BLaER1 treated with 17β-estradiol and CSF1 and Interleukin-3, amounts not matched to agents 10 nM and 100 nM (cell line): ENCODE results near the gene PCDHGA11.
"Not testable (repeated sequence)": the region's sequence is repeated elsewhere in the genome, so short reads cannot be mapped to it uniquely, and the experiment has no call there.

Experiments
- H3K27ac ChIP-seq, 11 experiments: shearing (Covaris generic); formaldehyde crosslinking; 2 replicates each; pipeline ENCODE4 v1.8.1; 2022
- H3K27me3 ChIP-seq, 11 experiments: shearing (Covaris generic); formaldehyde crosslinking; 2 replicates each; pipeline ENCODE4 v1.8.1; 2022
- H3K36me3 ChIP-seq, 11 experiments: shearing (Covaris generic); formaldehyde crosslinking; 2 replicates each; pipeline ENCODE4 v1.8.1; 2022
- H3K4me1 ChIP-seq, 10 experiments: shearing (Covaris generic); formaldehyde crosslinking; 2 replicates each; pipeline ENCODE4 v1.8.1; 2022
- H3K4me2 ChIP-seq, 11 experiments: shearing (Covaris generic); formaldehyde crosslinking; 2 replicates each; pipeline ENCODE4 v1.8.1; 2022
- H3K4me3 ChIP-seq, 10 experiments: shearing (Covaris generic); formaldehyde crosslinking; 2 replicates each; pipeline ENCODE4 v1.8.1; 2022
- H3K9ac ChIP-seq, 11 experiments: shearing (Covaris generic); formaldehyde crosslinking; 2 replicates each; pipeline ENCODE4 v1.8.1; 2022
- H3K9me3 ChIP-seq, 11 experiments: shearing (Covaris generic); formaldehyde crosslinking; replicated peaks in 1 of 11; 2 replicates each; pipeline ENCODE4 v1.8.1; 2022
- H4K20me1 ChIP-seq, 11 experiments: shearing (Covaris generic); formaldehyde crosslinking; 2 replicates each; pipeline ENCODE4 v1.8.1; 2022
- Cebpa-rat ChIP-seq, 11 experiments: shearing (Covaris generic); IDR thresholded peaks; 2 replicates each; pipeline ENCODE4 v1.8.1; 2022

The PCDHGA11 gene

DNA sequence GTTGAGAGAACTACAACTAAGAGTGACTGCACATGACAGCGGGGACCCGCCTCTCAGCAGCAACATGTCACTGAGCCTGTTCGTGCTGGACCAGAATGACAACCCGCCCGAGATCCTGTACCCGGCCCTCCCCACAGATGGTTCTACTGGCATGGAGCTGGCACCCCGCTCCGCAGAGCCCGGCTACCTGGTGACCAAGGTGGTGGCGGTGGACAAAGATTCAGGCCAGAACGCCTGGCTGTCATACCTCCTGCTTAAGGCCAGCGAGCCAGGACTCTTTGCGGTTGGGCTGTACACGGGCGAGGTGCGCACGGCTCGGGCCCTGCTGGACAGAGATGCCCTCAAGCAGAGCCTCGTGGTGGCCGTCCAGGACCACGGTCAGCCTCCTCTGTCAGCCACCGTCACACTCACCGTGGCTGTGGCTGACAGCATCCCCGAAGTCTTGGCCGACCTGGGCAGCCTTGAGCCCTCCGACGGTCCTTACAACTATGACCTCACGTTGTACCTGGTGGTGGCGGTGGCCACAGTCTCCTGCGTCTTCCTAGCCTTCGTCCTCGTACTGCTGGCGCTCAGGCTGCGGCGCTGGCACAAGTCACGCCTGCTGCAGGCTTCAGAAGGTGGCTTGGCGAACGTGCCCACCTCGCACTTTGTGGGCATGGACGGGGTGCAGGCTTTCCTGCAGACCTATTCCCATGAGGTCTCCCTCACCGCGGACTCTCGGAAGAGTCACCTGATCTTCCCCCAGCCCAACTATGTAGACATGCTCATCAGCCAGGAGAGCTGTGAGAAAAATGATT lies 36.2 kb upstream of the PCDHGA11 start:
- Histone ChIP-seq H4K20me1 (no peaks in the 10 kb centered on the region), H3K27ac (no peak overlapping the region)

DNA sequence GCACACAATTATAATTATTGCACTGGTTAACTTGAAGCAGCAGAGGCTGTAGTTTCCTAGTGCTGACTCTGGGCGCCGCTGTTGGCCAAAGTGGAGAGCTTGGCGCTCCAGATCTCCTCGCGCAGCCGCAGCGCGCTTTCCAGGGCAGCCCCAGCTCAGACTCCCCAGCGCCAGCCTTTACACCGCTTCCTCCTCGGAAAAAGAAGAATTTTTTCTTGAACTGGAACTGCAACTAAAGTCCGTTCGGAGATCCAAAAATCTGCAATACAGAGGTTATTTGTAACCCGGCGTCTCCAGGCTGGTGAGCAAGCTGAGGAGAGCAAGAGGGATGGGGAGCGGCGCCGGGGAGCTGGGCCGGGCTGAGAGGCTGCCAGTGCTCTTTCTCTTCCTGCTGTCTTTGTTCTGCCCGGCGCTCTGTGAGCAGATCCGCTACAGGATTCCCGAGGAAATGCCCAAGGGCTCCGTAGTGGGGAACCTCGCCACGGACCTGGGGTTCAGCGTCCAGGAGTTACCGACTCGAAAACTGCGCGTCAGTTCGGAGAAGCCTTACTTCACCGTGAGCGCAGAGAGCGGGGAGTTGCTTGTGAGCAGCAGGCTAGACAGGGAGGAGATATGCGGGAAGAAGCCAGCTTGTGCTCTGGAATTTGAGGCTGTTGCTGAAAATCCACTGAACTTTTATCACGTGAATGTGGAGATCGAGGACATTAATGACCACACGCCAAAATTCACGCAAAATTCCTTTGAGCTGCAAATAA lies 33.1 kb upstream of the PCDHGA11 start, which contains the start of gene PCDHGB4:
Gene PCDHGB4 (plus strand): TSS at position 142 of the 755 bp plus-strand sequence. CDS start 187 bp downstream, at position 329.
- H3K9ac ChIP-seq, H3K4me2 ChIP-seq, H3K4me3 ChIP-seq, H4K20me1 ChIP-seq, H3K27ac ChIP-seq, H3K27me3 ChIP-seq, H3K36me3 ChIP-seq: not testable (repeated sequence)
- peaks cover 0 to 14% (median 2%) of the 10 kb centered on the region in 10 experiments; a peak in 7 of 20 replicates for H3K4me1 ChIP-seq
- peaks cover 58 to 73% (median 66%) of the 10 kb centered on the region in 11 experiments for H3K9me3 ChIP-seq

More for the DNA sequence above, 36.2 kb upstream of the PCDHGA11 start:
- TF ChIP-seq Cebpa-rat (IDR thresholded peaks at IDR 0.05), result no peak
- Histone ChIP-seq H3K27me3 (no peaks in the 10 kb centered on the region), H3K9ac (no peak overlapping the region), H3K4me2 (no peak overlapping the region), H3K4me1 (peaks cover 0 to under 1% (median 0%) of the 10 kb centered on the region in 10 experiments; a peak in 2 of 20 replicates), H3K9me3 (peaks cover 60 to 86% (median 67%) of the 10 kb centered on the region in 11 experiments), H3K36me3 (peaks cover 0 to 4% (median 0%) of the 10 kb centered on the region in 11 experiments; a peak in 2 of 22 replicates), H3K4me3 (no peak overlapping the region)

DNA sequence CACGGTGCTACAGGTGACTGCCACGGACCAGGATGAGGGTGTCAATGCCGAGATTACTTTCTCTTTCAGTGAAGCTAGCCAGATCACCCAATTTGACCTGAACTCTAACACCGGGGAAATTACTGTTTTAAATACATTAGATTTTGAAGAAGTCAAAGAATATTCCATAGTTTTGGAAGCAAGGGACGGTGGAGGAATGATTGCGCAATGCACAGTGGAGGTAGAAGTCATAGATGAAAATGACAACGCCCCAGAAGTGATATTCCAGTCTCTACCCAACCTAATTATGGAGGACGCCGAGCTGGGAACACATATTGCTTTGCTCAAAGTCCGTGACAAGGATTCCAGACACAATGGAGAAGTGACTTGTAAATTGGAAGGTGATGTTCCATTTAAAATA lies 32.2 kb upstream of the PCDHGA11 start:
- Histone ChIP-seq H4K20me1 (no peaks in the 10 kb centered on the region), H3K4me3 (no peak overlapping the region), H3K9me3 (peaks cover 58 to 73% (median 66%) of the 10 kb centered on the region in 11 experiments), H3K27ac (no peak overlapping the region), H3K36me3 (peaks cover 0 to 5% (median 0%) of the 10 kb centered on the region in 11 experiments; a peak in 1 of 22 replicates), H3K4me1 (peaks cover 0 to 14% (median 2%) of the 10 kb centered on the region in 10 experiments; a peak in 7 of 20 replicates), H3K27me3 (no peaks in the 10 kb centered on the region; a peak in 1 of 22 replicates), H3K4me2 (no peak overlapping the region), H3K9ac (no peak overlapping the region)
- TF ChIP-seq Cebpa-rat (IDR thresholded peaks at IDR 0.05), result peak; percentile 55 to 97 (median 80); a peak in 19 of 22 replicates

GRCh38 chr5:141389153-141390042 lies 31.5 kb upstream of the PCDHGA11 start:
- Histone ChIP-seq H3K9ac (no peak overlapping the region), H3K27ac (peak overlapping the region in 1 of 11 experiments; percentile 44; a peak in 1 of 22 replicates), H3K27me3 (no peaks in the 10 kb centered on the region; a peak in 1 of 22 replicates), H3K4me1 (peaks cover 0 to 14% (median 2%) of the 10 kb centered on the region in 10 experiments; a peak in 7 of 20 replicates), H4K20me1 (no peaks in the 10 kb centered on the region), H3K36me3 (peaks cover 0 to 5% (median 0%) of the 10 kb centered on the region in 11 experiments; a peak in 1 of 22 replicates), H3K9me3 (peaks cover 58 to 73% (median 66%) of the 10 kb centered on the region in 11 experiments), H3K4me2 (peak overlapping the region in 3 of 11 experiments; percentile 29 to 46 (median 42); a peak in 6 of 22 replicates), H3K4me3 (no peak overlapping the region)
- TF ChIP-seq Cebpa-rat (IDR thresholded peaks at IDR 0.05), result no peak

GRCh38 chr5:141392429-141393198 lies 28.2 kb upstream of the PCDHGA11 start, which contains the start of gene PCDHGA8:
Gene PCDHGA8 (plus strand): TSS chr5:141392633. CDS start chr5:141392814, 181 bp downstream.
- peaks cover 0 to 14% (median 2%) of the 10 kb centered on the region in 10 experiments; a peak in 7 of 20 replicates for H3K4me1 ChIP-seq
- no peak for TF ChIP-seq Cebpa-rat (IDR thresholded peaks at IDR 0.05)
- no peak within 1 kb of the TSS for H3K4me2 ChIP-seq
- H3K36me3 ChIP-seq, result peaks cover 0 to 5% (median 0%) of the 10 kb centered on the region in 11 experiments; a peak in 1 of 22 replicates
- 0 out of 20 replicates have a peak within 1 kb of the TSS, but pooled peaks of 1 of the 10 experiments have one; percentile 8 for H3K4me3 ChIP-seq
- no peak within 1 kb of the TSS for H3K9ac ChIP-seq
- no peak within 1 kb of the TSS for H3K27ac ChIP-seq
- H3K27me3 ChIP-seq, result no peaks in the 10 kb centered on the region; a peak in 1 of 22 replicates
- H4K20me1 ChIP-seq, result no peaks in the 10 kb centered on the region
- H3K9me3 ChIP-seq, result peaks cover 57 to 75% (median 66%) of the 10 kb centered on the region in 11 experiments

DNA sequence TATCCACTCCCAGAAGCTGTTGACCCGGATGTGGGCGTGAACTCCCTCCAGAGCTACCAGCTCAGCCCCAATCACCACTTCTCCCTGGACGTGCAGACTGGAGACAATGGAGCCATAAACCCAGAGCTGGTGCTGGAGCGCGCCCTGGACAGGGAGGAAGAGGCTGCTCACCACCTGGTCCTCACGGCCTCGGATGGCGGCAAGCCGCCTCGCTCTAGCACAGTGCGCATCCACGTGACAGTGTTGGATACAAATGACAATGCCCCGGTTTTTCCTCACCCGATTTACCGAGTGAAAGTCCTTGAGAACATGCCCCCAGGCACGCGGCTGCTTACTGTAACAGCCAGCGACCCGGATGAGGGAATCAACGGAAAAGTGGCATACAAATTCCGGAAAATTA lies 27.6 kb upstream of the PCDHGA11 start:
- H3K9me3 ChIP-seq, result peaks cover 58 to 78% (median 66%) of the 10 kb centered on the region in 11 experiments
- peaks cover 0 to 14% (median 2%) of the 10 kb centered on the region in 10 experiments; a peak in 7 of 20 replicates for H3K4me1 ChIP-seq
- peaks cover 0 to 5% (median 0%) of the 10 kb centered on the region in 11 experiments; a peak in 1 of 22 replicates for H3K36me3 ChIP-seq
- H3K27me3 ChIP-seq, result no peaks in the 10 kb centered on the region; a peak in 1 of 22 replicates
- no peak for TF ChIP-seq Cebpa-rat (IDR thresholded peaks at IDR 0.05)
- H3K9ac ChIP-seq, result no peak overlapping the region
- H4K20me1 ChIP-seq, result no peaks in the 10 kb centered on the region
- no peak overlapping the region for H3K4me2 ChIP-seq
- 0 out of 20 replicates have a peak overlapping the region, but pooled peaks of 1 of the 10 experiments have one; percentile 8 for H3K4me3 ChIP-seq
- no peak overlapping the region for H3K27ac ChIP-seq

DNA sequence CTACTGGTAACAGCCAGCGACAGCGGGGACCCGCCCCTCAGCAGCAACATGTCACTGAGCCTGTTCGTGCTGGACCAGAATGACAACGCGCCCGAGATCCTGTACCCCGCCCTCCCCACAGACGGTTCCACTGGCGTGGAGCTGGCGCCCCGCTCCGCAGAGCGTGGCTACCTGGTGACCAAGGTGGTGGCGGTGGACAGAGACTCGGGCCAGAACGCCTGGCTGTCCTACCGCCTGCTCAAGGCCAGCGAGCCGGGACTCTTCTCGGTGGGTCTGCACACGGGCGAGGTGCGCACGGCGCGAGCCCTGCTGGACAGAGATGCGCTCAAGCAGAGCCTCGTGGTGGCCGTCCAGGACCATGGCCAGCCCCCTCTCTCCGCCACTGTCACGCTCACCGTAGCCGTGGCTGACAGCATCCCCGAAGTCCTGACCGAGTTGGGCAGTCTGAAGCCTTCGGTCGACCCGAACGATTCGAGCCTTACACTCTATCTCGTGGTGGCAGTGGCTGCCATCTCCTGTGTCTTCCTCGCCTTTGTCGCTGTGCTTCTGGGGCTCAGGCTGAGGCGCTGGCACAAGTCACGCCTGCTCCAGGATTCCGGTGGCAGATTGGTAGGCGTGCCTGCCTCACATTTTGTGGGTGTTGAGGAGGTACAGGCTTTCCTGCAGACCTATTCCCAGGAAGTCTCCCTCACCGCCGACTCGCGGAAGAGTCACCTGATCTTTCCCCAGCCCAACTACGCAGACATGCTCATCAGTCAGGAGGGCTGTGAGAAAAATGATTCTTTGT lies 26.3 kb upstream of the PCDHGA11 start:
- H3K36me3 ChIP-seq, H4K20me1 ChIP-seq, H3K4me2 ChIP-seq, H3K27ac ChIP-seq, H3K9ac ChIP-seq, H3K4me3 ChIP-seq, H3K27me3 ChIP-seq: not testable (repeated sequence)
- peaks cover 57 to 78% (median 66%) of the 10 kb centered on the region in 11 experiments for H3K9me3 ChIP-seq
- peaks cover 0 to 14% (median 2%) of the 10 kb centered on the region in 10 experiments; a peak in 7 of 20 replicates for H3K4me1 ChIP-seq

- H3K4me1 ChIP-seq, H4K20me1 ChIP-seq, H3K4me2 ChIP-seq, H3K4me3 ChIP-seq, H3K36me3 ChIP-seq, H3K27ac ChIP-seq, H3K27me3 ChIP-seq, H3K9ac ChIP-seq: not testable (repeated sequence)
- peaks cover 60 to 81% (median 67%) of the 10 kb centered on the region in 11 experiments for H3K9me3 ChIP-seq
Observed at GRCh38 chr5:141397756-141398551, 22.9 kb upstream of the PCDHGA11 start, which contains the start of gene PCDHGB5. Gene PCDHGB5 (plus strand): TSS chr5:141397947. CDS start chr5:141398128, 181 bp downstream.
